GM06990 (cell line): ENCODE results near the gene CST9L.

Experiments
- DNase-seq: peaks from one replicate; pipeline ENCODE4 v3.0.0-alpha.2; 2011; ENCODE audit not compliant: insufficient read length; ENCODE audit errors: extremely low read depth
- H3K27me3 ChIP-seq: replicated peaks from 2 replicates; pipeline ENCODE4 v1.6.0; 2011; ENCODE audit warnings: low read length; ENCODE audit not compliant: control insufficient read depth, insufficient read depth
- H3K36me3 ChIP-seq: 2 replicates; pipeline ENCODE4 v1.5.1; 2011; ENCODE audit warnings: low read length; ENCODE audit not compliant: control insufficient read depth, insufficient read depth
- H3K4me3 ChIP-seq: replicated peaks from 2 replicates; pipeline ENCODE4 v1.5.1; 2011; ENCODE audit warnings: low read depth, mild to moderate bottlenecking, control low read depth, low read length
- CTCF ChIP-seq: IDR thresholded peaks from 2 replicates; pipeline ENCODE4 v1.5.1; 2011; ENCODE audit warnings: low read length, control low read depth, mild to moderate bottlenecking, inconsistent platforms; ENCODE audit not compliant: insufficient read depth, poor library complexity, severe bottlenecking

CST9L gene

GRCh38 chr20:23526850-23527249 is 41.4 kb downstream of the CST9L start:
- H3K27me3 ChIP-seq = no peaks in the 10 kb centered on the region
- DNase-seq = no peak
- H3K36me3 ChIP-seq = no peaks in the 10 kb centered on the region
- TF ChIP-seq CTCF = no peak
- no peak overlapping the region for H3K4me3 ChIP-seq

GRCh38 chr20:23524146-23524545 is 44.1 kb downstream of the CST9L start:
- H3K4me3 ChIP-seq = no peak overlapping the region
- DNase-seq = no peak
- no peaks in the 10 kb centered on the region for H3K27me3 ChIP-seq
- TF ChIP-seq CTCF = no peak
- no peaks in the 10 kb centered on the region for H3K36me3 ChIP-seq

GRCh38 chr20:23520185-23520584 is 48.1 kb downstream of the CST9L start:
- Histone ChIP-seq H3K4me3 (no peak overlapping the region), H3K27me3 (no peaks in the 10 kb centered on the region), H3K36me3 (no peaks in the 10 kb centered on the region)
- TF ChIP-seq CTCF = no peak
- no peak for DNase-seq

- no peak for DNase-seq
- H3K36me3 ChIP-seq = no peaks in the 10 kb centered on the region
- no peaks in the 10 kb centered on the region for H3K27me3 ChIP-seq
- TF ChIP-seq CTCF = no peak
- no peak overlapping the region for H3K4me3 ChIP-seq
Measured at GRCh38 chr20:23519556-23519955, 48.7 kb downstream of the CST9L start.

- Histone ChIP-seq H3K27me3 (no peaks in the 10 kb centered on the region), H3K36me3 (no peaks in the 10 kb centered on the region), H3K4me3 (no peak overlapping the region)
- DNase-seq = no peak
- TF ChIP-seq CTCF = no peak
Measured at GRCh38 chr20:23517719-23518118, 50.6 kb downstream of the CST9L start.

- no peaks in the 10 kb centered on the region for H3K27me3 ChIP-seq
- DNase-seq = no peak
- no peak overlapping the region for H3K4me3 ChIP-seq
- H3K36me3 ChIP-seq = no peaks in the 10 kb centered on the region
- no peak for TF ChIP-seq CTCF
Measured at GRCh38 chr20:23515250-23515939, 52.9 kb downstream of the CST9L start.
